HG03432 (cell line): ENCODE measurements around the gene LANCL3.

Experiments used
- ATAC-seq: cut with Tn5 transposase; IDR thresholded peaks from one replicate; pipeline ENCODE4 v1.9.1; 2021; ENCODE audit warnings: mild to moderate bottlenecking, moderate library complexity; ENCODE audit not compliant: unreplicated experiment

Gene LANCL3

GRCh38 chrX:37678574-37678973 lies 107.1 kb downstream of the LANCL3 start:
- no peak for ATAC-seq

GRCh38 chrX:37679230-37679629 lies 107.8 kb downstream of the LANCL3 start:
- no peak for ATAC-seq

- no peak for ATAC-seq
These were observed 108.4 kb downstream of the LANCL3 start for GRCh38 chrX:37679888-37680287.

- no peak for ATAC-seq
These were observed 113.0 kb downstream of the LANCL3 start for GRCh38 chrX:37684426-37684825.

- ATAC-seq = no peak
These were observed 113.5 kb downstream of the LANCL3 start for GRCh38 chrX:37684973-37685372.

GRCh38 chrX:37685381-37686359 lies 114.2 kb downstream of the LANCL3 start, which contains the start of gene XK:
TSS of gene XK (plus strand) at chrX:37685791. CDS start at chrX:37685962, 171 bp downstream.
- peak; percentile 88 for ATAC-seq

- no peak for ATAC-seq
These were observed 115.0 kb downstream of the LANCL3 start for GRCh38 chrX:37686369-37686995.

- ATAC-seq = no peak
These were observed 115.5 kb downstream of the LANCL3 start for GRCh38 chrX:37686996-37687395.

GRCh38 chrX:37690119-37690518 lies 118.7 kb downstream of the LANCL3 start:
- no peak for ATAC-seq

GRCh38 chrX:37692918-37693317 lies 121.5 kb downstream of the LANCL3 start:
- ATAC-seq = no peak

- ATAC-seq = no peak
These were observed 125.8 kb downstream of the LANCL3 start for GRCh38 chrX:37697169-37697760.

- no peak for ATAC-seq
These were observed 130.1 kb downstream of the LANCL3 start for GRCh38 chrX:37701588-37701987.

GRCh38 chrX:37711991-37712390 lies 140.5 kb downstream of the LANCL3 start:
- ATAC-seq = no peak

- peak; percentile 85 for ATAC-seq
These were observed 141.0 kb downstream of the LANCL3 start for GRCh38 chrX:37712458-37712857.

- no peak for ATAC-seq
These were observed 143.0 kb downstream of the LANCL3 start for GRCh38 chrX:37714479-37714878.

GRCh38 chrX:37716602-37717001 lies 145.1 kb downstream of the LANCL3 start:
- no peak for ATAC-seq

- ATAC-seq = no peak
These were observed 146.2 kb downstream of the LANCL3 start for GRCh38 chrX:37717708-37718107.

- no peak for ATAC-seq
These were observed 151.1 kb downstream of the LANCL3 start for GRCh38 chrX:37722595-37722994.

GRCh38 chrX:37726346-37726745 lies 154.9 kb downstream of the LANCL3 start:
- no peak for ATAC-seq
